HG03175 (cell line): ENCODE measurements around the gene KCNJ5.

Experiments used
- ATAC-seq: cut with Tn5 transposase; IDR thresholded peaks from one replicate; pipeline ENCODE4 v1.9.1; 2021; ENCODE audit warnings: mild to moderate bottlenecking, moderate library complexity; ENCODE audit not compliant: unreplicated experiment

The KCNJ5 gene

GRCh38 chr11:128890543-128891368 lies at the start of gene KCNJ5:
Gene KCNJ5, plus strand, starts transcription at chr11:128891356. Its CDS starts 19,918 bp downstream, at chr11:128911274.
- ATAC-seq = no peak

GRCh38 chr11:128841461-128842072 lies 49.6 kb upstream of the KCNJ5 start:
- peak; percentile 66 for ATAC-seq

- no peak for ATAC-seq
Observed at GRCh38 chr11:128843198-128843785, 47.9 kb upstream of the KCNJ5 start.

GRCh38 chr11:128845334-128845780 lies 45.8 kb upstream of the KCNJ5 start:
- no peak for ATAC-seq

GRCh38 chr11:128846985-128847384 lies 44.2 kb upstream of the KCNJ5 start:
- ATAC-seq = no peak

GRCh38 chr11:128848815-128849455 lies 42.2 kb upstream of the KCNJ5 start:
- ATAC-seq = peak; percentile 86

GRCh38 chr11:128852327-128853023 lies 38.7 kb upstream of the KCNJ5 start:
- no peak for ATAC-seq

- ATAC-seq = no peak
Observed at GRCh38 chr11:128853559-128853958, 37.6 kb upstream of the KCNJ5 start.

- no peak for ATAC-seq
Observed at GRCh38 chr11:128854841-128855240, 36.3 kb upstream of the KCNJ5 start.

- ATAC-seq = no peak
Observed at GRCh38 chr11:128856241-128856640, 34.9 kb upstream of the KCNJ5 start.

GRCh38 chr11:128857341-128857740 lies 33.8 kb upstream of the KCNJ5 start:
- no peak for ATAC-seq

- peak; percentile 89 for ATAC-seq
Observed at GRCh38 chr11:128859563-128860441, 31.4 kb upstream of the KCNJ5 start.

GRCh38 chr11:128860571-128861361 lies 30.4 kb upstream of the KCNJ5 start:
- no peak for ATAC-seq

GRCh38 chr11:128862406-128862805 lies 28.8 kb upstream of the KCNJ5 start:
- no peak for ATAC-seq

- ATAC-seq = no peak
Observed at GRCh38 chr11:128862908-128863660, 28.1 kb upstream of the KCNJ5 start.

- ATAC-seq = no peak
Observed at GRCh38 chr11:128865490-128865889, 25.7 kb upstream of the KCNJ5 start.

GRCh38 chr11:128867277-128867676 lies 23.9 kb upstream of the KCNJ5 start, which contains the start of gene KCNJ1:
Gene KCNJ1, minus strand, starts transcription at chr11:128867296. Its CDS starts 27,053 bp downstream, at chr11:128840243.
- ATAC-seq = no peak
